Endothelial cell (in vitro differentiated cells): ENCODE data around the gene CHIA. TPM values are rescaled to one million over a fixed set of nuclear protein-coding genes. Genes with fewer than 3 reads are reported as not detected.
A peak's percentile ranks its signal among the peaks of the same experiment; 100 is the strongest.
"Not testable (repeated sequence)": the region's sequence is repeated elsewhere in the genome, so short reads cannot be mapped to it uniquely, and the experiment has no call there.

Experiments
- DNase-seq: peaks from one replicate; pipeline ENCODE4 v3.0.0; 2021; ENCODE audit warnings: low spot score
- H3K27ac Mint-ChIP-seq: one replicate; pipeline ENCODE4 v1.8.0; 2021; ENCODE audit warnings: mixed read lengths, inconsistent platforms; ENCODE audit not compliant: unreplicated experiment
- H3K27me3 Mint-ChIP-seq: one replicate; pipeline ENCODE4 v1.8.0; 2021; ENCODE audit warnings: mild to moderate bottlenecking, moderate library complexity, mixed read lengths, inconsistent platforms; ENCODE audit not compliant: unreplicated experiment
- H3K36me3 Mint-ChIP-seq: one replicate; pipeline ENCODE4 v1.8.0; 2021; ENCODE audit warnings: mild to moderate bottlenecking, low read depth, mixed read lengths, inconsistent platforms; ENCODE audit not compliant: unreplicated experiment
- H3K4me1 Mint-ChIP-seq: one replicate; pipeline ENCODE4 v1.8.0; 2021; ENCODE audit warnings: mild to moderate bottlenecking, mixed read lengths, inconsistent platforms; ENCODE audit not compliant: unreplicated experiment
- H3K4me3 Mint-ChIP-seq: one replicate; pipeline ENCODE4 v1.8.0; 2021; ENCODE audit warnings: mild to moderate bottlenecking, mixed read lengths, inconsistent platforms; ENCODE audit not compliant: unreplicated experiment
- H3K9me3 Mint-ChIP-seq: one replicate; pipeline ENCODE4 v1.8.0; 2021; ENCODE audit warnings: mixed read lengths, inconsistent platforms; ENCODE audit not compliant: unreplicated experiment
- CTCF ChIP-seq: fragments of 200-600 bp; sonication (generic); IDR thresholded peaks from one replicate; pipeline ENCODE4 v1.5.0; 2021; ENCODE audit warnings: antibody characterized with exemption; ENCODE audit not compliant: unreplicated experiment
- total RNA-seq: library from RNA; stranded (reverse); fragmentation: NEBNext Ultra II Directional; extraction: Animal tissue kit (Norgen Biotek cat#: 25700); gene quantifications from one replicate; pipeline ENCODE4 v1.2.1, GENCODE V29; 2021; ENCODE audit not compliant: unreplicated experiment

The CHIA gene
- total RNA-seq, 1 donor from 2014 or later = not detected

- Mint-ChIP-seq H3K36me3 (no peaks in the 10 kb centered on the region), H3K9me3 (no peaks in the 10 kb centered on the region), H3K4me3 (no peak overlapping the region), H3K27me3 (peaks cover 8% of the 10 kb centered on the region), H3K4me1 (peaks cover 5% of the 10 kb centered on the region), H3K27ac (no peak overlapping the region)
- no peak for TF ChIP-seq CTCF
- DNase-seq = no peak
Measured at GRCh38 chr1:111323231-111323630, 32.6 kb downstream of the CHIA start.

- Mint-ChIP-seq H3K4me3 (no peak overlapping the region), H3K27ac (no peak overlapping the region), H3K9me3 (peaks cover 4% of the 10 kb centered on the region), H3K4me1 (no peaks in the 10 kb centered on the region), H3K36me3 (peaks cover 4% of the 10 kb centered on the region), H3K27me3 (no peaks in the 10 kb centered on the region)
- DNase-seq = no peak
- no peak for TF ChIP-seq CTCF
Measured at GRCh38 chr1:111332190-111332589, 41.5 kb downstream of the CHIA start.

- no peaks in the 10 kb centered on the region for H3K4me1 Mint-ChIP-seq
- DNase-seq = no peak
Measured at GRCh38 chr1:111334169-111334568, 43.5 kb downstream of the CHIA start.

GRCh38 chr1:111335214-111335877 is 44.7 kb downstream of the CHIA start:
- H3K4me1 Mint-ChIP-seq, H3K4me3 Mint-ChIP-seq, H3K27me3 Mint-ChIP-seq, DNase-seq, H3K9me3 Mint-ChIP-seq, H3K27ac Mint-ChIP-seq, H3K36me3 Mint-ChIP-seq: not testable (repeated sequence)

More at GRCh38 chr1:111334169-111334568, 43.5 kb downstream of the CHIA start:
- H3K27ac Mint-ChIP-seq = no peak overlapping the region
- H3K9me3 Mint-ChIP-seq = peaks cover 4% of the 10 kb centered on the region
- TF ChIP-seq CTCF = peak; percentile 26
- H3K36me3 Mint-ChIP-seq = peaks cover 4% of the 10 kb centered on the region
- no peaks in the 10 kb centered on the region for H3K27me3 Mint-ChIP-seq
- no peak overlapping the region for H3K4me3 Mint-ChIP-seq

- H3K9me3 Mint-ChIP-seq, H3K36me3 Mint-ChIP-seq, H3K4me3 Mint-ChIP-seq, H3K27ac Mint-ChIP-seq, H3K4me1 Mint-ChIP-seq, H3K27me3 Mint-ChIP-seq, DNase-seq: not testable (repeated sequence)
Measured at GRCh38 chr1:111338849-111339248, 48.2 kb downstream of the CHIA start.

- peak overlapping the region; percentile 97 for H3K27ac Mint-ChIP-seq
- no peak for TF ChIP-seq CTCF
- H3K27me3 Mint-ChIP-seq = peaks cover 9% of the 10 kb centered on the region
- DNase-seq = peak; percentile 89
- no peaks in the 10 kb centered on the region for H3K36me3 Mint-ChIP-seq
- H3K9me3 Mint-ChIP-seq = no peaks in the 10 kb centered on the region
- peak overlapping the region; percentile 94 for H3K4me3 Mint-ChIP-seq
- H3K4me1 Mint-ChIP-seq = peaks cover 12% of the 10 kb centered on the region
Measured at GRCh38 chr1:111346089-111346885, 55.6 kb downstream of the CHIA start.
